BJ (cell line): ENCODE measurements around the gene SCARB1. TPM values are rescaled to one million over a fixed set of nuclear protein-coding genes. Genes with fewer than 3 reads are reported as not detected.

ENCODE experiments used
- CTCF ChIA-PET: fragments of 350-600 bp; formaldehyde crosslinking; extraction: SDS; loops from one replicate; lab custom pipeline; 2021; ENCODE audit warnings: antibody characterized with exemption, inconsistent platforms; lab: Yijun Ruan, JAX
- POLR2A ChIA-PET: fragments of 300-600 bp; sonication (Branson Sonifier 250); formaldehyde crosslinking; extraction: SDS; loops from one replicate; lab custom pipeline; 2021; ENCODE audit warnings: antibody characterized with exemption; lab: Charles Lee
- DNase-seq: peaks from one replicate; pipeline ENCODE4 v3.0.0-alpha.2; 2011; ENCODE audit warnings: low read depth
- H3K27me3 ChIP-seq: 2 replicates; pipeline ENCODE4 v1.6.0; 2011; ENCODE audit warnings: low read length; ENCODE audit not compliant: control insufficient read depth, insufficient read depth
- H3K36me3 ChIP-seq: 2 replicates; pipeline ENCODE4 v1.5.1; 2011; ENCODE audit warnings: low read length; ENCODE audit not compliant: control insufficient read depth, insufficient read depth
- H3K4me3 ChIP-seq: 2 replicates; pipeline ENCODE4 v1.5.1; 2011; ENCODE audit warnings: low read depth, mild to moderate bottlenecking, control low read depth, low read length
- polyA plus RNA-seq: library from polyadenylated mRNA; depleted of rRNA; stranded (reverse); fragments of >200 nt; gene quantifications from 2 replicates; pipeline ENCODE4 v1.2.3, GENCODE V29; 2011
- TF ChIP-seq, protein P1 (sequence below): IDR thresholded peaks from 2 replicates; pipeline ENCODE4 v1.5.1; 2011; ENCODE audit warnings: low read depth, mild to moderate bottlenecking, control low read depth, inconsistent platforms, low read length, moderate library complexity; ENCODE audit not compliant: insufficient read depth

The SCARB1 gene
- polyA plus RNA-seq, 1 experiment, result 38.4 TPM

GRCh38 chr12:124759841-124760503, 103.7 kb downstream of the SCARB1 start:
- Histone ChIP-seq H3K4me3 (no peak overlapping the region), H3K36me3 (no peaks in the 10 kb centered on the region), H3K27me3 (peaks cover 2% of the 10 kb centered on the region; the same call in 1 of the 2 replicates)
- no peak for DNase-seq
- POLR2A ChIA-PET, result interaction anchor here (0.6 kb wide), 1 partner anchor 16 kb away, joined by 3 read pairs; no protein-coding TSS in a partner anchor
- TF ChIP-seq, protein P1, sequence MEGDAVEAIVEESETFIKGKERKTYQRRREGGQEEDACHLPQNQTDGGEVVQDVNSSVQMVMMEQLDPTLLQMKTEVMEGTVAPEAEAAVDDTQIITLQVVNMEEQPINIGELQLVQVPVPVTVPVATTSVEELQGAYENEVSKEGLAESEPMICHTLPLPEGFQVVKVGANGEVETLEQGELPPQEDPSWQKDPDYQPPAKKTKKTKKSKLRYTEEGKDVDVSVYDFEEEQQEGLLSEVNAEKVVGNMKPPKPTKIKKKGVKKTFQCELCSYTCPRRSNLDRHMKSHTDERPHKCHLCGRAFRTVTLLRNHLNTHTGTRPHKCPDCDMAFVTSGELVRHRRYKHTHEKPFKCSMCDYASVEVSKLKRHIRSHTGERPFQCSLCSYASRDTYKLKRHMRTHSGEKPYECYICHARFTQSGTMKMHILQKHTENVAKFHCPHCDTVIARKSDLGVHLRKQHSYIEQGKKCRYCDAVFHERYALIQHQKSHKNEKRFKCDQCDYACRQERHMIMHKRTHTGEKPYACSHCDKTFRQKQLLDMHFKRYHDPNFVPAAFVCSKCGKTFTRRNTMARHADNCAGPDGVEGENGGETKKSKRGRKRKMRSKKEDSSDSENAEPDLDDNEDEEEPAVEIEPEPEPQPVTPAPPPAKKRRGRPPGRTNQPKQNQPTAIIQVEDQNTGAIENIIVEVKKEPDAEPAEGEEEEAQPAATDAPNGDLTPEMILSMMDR, result no peak
- CTCF ChIA-PET, result interaction anchor here (0.6 to 2.7 kb wide), 2 partner anchors 12 to 29 kb away, joined by 5 to 6 read pairs; no protein-coding TSS in a partner anchor

DNA sequence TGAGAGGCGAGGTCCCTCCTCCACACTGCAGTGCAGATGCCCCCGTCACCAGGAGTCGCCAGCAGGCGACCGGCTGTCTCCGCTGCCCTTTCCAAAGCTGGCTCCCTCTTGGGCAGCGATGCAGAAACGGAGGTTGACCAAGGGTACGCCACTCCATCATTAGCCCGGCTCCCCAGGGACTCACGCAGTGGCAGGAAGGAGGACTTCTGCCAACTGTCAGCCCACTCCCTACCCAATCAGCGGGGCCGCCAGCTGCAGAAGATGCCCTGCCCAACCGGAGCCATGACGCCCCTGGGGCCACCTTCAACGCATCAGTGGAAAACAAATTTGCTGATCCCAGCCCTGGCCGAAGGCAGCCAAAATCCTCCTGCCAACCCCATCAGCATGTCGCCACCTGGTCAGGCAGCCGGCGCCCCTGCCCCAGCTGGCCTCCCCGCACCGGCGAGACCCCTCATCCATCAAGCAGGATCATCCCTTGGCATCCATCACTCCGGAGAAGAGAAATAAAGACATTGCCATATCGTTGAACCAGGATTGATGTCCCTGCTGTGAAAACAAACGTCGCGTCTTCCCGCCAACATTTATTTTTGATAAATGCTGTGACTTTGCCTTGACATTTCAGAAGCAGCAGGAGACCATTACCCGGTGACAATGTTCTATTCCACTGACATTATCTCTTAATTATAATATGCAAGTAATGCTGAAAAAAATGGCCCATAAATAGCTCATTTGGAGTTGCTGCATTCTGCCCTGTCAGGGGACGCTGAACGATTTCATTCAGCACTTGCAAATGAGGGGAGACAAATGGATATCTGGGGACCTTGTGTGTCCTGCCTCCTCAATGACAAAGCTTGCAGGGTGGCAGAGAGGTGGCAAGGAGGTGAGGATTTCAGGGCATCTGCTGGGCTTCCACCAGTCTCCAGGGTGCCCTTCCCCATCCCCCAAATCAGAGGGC, 105.1 kb downstream of the SCARB1 start:
- POLR2A ChIA-PET, result no interaction called here

DNA sequence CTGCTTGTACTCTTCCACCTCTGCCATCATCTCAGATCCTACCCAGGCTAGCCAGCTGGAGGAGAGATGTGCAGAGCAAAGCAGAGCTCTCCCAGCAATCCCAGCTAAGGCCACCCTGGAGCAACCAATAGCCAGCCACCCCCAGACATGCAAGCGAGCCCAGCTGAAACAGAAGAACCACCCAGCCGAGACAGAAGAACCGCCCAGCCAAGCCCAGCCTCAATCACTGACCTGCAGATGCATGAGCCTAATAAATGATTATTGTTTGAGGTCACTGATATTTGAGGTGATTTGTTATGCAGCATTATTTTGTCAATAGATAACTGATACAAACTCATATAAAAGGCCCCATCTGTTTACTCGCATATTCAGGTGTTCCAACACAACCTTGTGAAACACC, 106.3 kb downstream of the SCARB1 start:
- Histone ChIP-seq H3K27me3 (peaks cover 2% of the 10 kb centered on the region; the same call in 1 of the 2 replicates), H3K4me3 (no peak overlapping the region), H3K36me3 (no peaks in the 10 kb centered on the region)
- TF ChIP-seq, protein P1, result no peak
- ChIA-PET POLR2A (no interaction called here), CTCF (interaction anchor here (3.3 kb wide), 1 partner anchor 7 kb away, joined by 24 read pairs; no protein-coding TSS in a partner anchor)
- DNase-seq, result no peak

More for the DNA sequence above, 105.1 kb downstream of the SCARB1 start:
- TF ChIP-seq, protein P1, result no peak
- DNase-seq, result no peak
- Histone ChIP-seq H3K27me3 (peaks cover 2% of the 10 kb centered on the region; the same call in 1 of the 2 replicates), H3K36me3 (no peaks in the 10 kb centered on the region), H3K4me3 (no peak overlapping the region)
- CTCF ChIA-PET, result no interaction called here

DNA sequence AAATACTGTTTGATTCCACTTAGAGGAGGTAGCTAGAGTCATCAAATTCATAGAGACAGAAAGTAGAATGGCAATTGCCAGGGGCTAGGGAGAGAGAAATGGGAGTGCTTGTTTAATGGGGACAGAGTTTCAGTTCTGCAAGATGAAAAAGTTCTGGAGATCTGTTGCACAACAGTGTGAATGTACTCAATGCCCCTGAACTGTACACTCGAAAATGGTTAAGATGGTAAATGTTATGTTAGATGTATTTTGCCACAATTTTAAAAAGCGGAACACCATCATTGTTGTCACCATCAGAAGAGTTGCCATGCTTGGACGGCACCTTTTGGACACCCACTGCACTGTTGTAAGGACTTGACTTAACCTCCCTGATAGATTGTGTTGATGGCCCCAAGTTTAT, 106.9 kb downstream of the SCARB1 start:
- POLR2A ChIA-PET, result no interaction called here
- CTCF ChIA-PET, result interaction anchor here (1.3 to 3.3 kb wide), 4 partner anchors 8 to 713 kb away, joined by 3 to 24 read pairs (median 4); no protein-coding TSS in a partner anchor

More for the DNA sequence above, 106.9 kb downstream of the SCARB1 start:
- Histone ChIP-seq H3K27me3 (no peaks in the 10 kb centered on the region; the same call in 1 of the 2 replicates), H3K4me3 (no peak overlapping the region), H3K36me3 (no peaks in the 10 kb centered on the region)
- TF ChIP-seq, protein P1, result no peak
- no peak for DNase-seq
